GM19324 (cell line): Measurements from ENCODE around the gene GTF3C6.
"Not testable (repeated sequence)": the region's sequence is repeated elsewhere in the genome, so short reads cannot be mapped to it uniquely, and the experiment has no call there.

Experiments
- ATAC-seq: cut with Tn5 transposase; IDR thresholded peaks from one replicate; pipeline ENCODE4 v1.9.1; 2021; ENCODE audit warnings: mild to moderate bottlenecking, moderate library complexity; ENCODE audit not compliant: unreplicated experiment, low FRiP score

GTF3C6 gene

GRCh38 chr6:110976575-110976974 is 18.1 kb downstream of the GTF3C6 start:
- no peak for ATAC-seq

GRCh38 chr6:110979565-110980101 is 21.1 kb downstream of the GTF3C6 start:
- ATAC-seq = no peak

GRCh38 chr6:110980227-110980626 is 21.7 kb downstream of the GTF3C6 start:
- no peak for ATAC-seq

- no peak for ATAC-seq
Measured at GRCh38 chr6:110980648-110981047, 22.1 kb downstream of the GTF3C6 start.

GRCh38 chr6:110981202-110981600 is 22.7 kb downstream of the GTF3C6 start:
- no peak for ATAC-seq

GRCh38 chr6:110990840-110991576 is 32.5 kb downstream of the GTF3C6 start:
- no peak for ATAC-seq

- ATAC-seq = no peak
Measured at GRCh38 chr6:110996691-110997090, 38.2 kb downstream of the GTF3C6 start.

- ATAC-seq = no peak
Measured at GRCh38 chr6:110999634-111000270, 41.2 kb downstream of the GTF3C6 start.

- ATAC-seq = no peak
Measured at GRCh38 chr6:111002350-111002749, 43.8 kb downstream of the GTF3C6 start.

GRCh38 chr6:111011360-111012142 is 53.0 kb downstream of the GTF3C6 start:
- ATAC-seq = no peak

GRCh38 chr6:111012143-111012452 is 53.6 kb downstream of the GTF3C6 start:
- ATAC-seq = no peak

GRCh38 chr6:111012520-111012919 is 54.0 kb downstream of the GTF3C6 start:
- not testable (repeated sequence) for ATAC-seq

- ATAC-seq = no peak
Measured at GRCh38 chr6:111013144-111013915, 54.8 kb downstream of the GTF3C6 start.

- no peak for ATAC-seq
Measured at GRCh38 chr6:111015389-111016124, 57.1 kb downstream of the GTF3C6 start.

- ATAC-seq = not testable (repeated sequence)
Measured at GRCh38 chr6:111017241-111017640, 58.7 kb downstream of the GTF3C6 start.
